GM19351 (cell line): ENCODE data around the gene ETFA.
"Not testable (repeated sequence)": the region's sequence is repeated elsewhere in the genome, so short reads cannot be mapped to it uniquely, and the experiment has no call there.

Source experiments
- ATAC-seq: cut with Tn5 transposase; IDR thresholded peaks from one replicate; pipeline ENCODE4 v1.9.1; 2021; ENCODE audit warnings: mild to moderate bottlenecking, moderate library complexity; ENCODE audit not compliant: unreplicated experiment

ETFA gene

DNA sequence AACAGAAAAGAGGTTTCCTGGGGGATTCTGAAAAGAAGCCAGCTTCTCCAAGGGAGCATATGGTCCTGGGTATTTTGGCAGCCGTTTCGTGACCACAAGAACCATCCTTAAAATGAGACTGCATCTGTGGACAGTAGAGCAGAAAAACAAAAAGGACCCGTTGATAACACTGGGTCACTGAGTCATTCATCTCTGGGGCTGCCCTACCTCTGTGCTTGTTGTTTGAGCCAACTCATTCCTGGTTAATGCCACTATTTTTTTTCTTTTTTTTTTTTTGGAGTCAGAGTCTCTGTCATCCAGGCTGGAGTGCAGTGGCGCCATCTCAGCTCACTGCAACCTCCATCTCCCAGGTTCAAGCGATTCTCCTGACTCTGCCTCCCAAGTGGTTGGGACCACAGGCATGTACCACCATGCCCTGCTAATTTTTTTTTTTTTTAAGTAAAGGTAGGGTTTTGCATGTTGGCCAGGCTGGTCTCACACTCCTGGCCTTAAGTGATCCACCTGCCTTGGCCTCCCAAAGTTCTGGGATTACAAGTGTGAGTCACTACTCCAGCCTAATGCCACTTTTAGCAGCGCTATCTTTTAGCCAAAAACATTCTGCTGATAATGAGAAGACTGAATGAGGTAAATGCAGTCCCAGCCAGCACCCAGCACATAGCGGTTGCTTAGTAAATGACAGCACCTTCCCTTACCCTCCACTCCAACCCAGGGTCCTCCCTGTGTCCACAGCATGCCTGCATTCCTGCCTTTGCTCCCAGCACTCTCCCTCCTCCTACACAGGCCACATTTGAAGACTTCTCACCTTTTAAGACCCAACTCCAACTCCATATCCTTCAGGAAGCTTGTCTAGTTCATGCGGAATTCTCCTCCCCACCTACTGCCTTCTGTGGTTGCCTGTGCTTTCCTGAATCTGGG lies 16.2 kb upstream of the ETFA start:
- ATAC-seq: no peak

DNA sequence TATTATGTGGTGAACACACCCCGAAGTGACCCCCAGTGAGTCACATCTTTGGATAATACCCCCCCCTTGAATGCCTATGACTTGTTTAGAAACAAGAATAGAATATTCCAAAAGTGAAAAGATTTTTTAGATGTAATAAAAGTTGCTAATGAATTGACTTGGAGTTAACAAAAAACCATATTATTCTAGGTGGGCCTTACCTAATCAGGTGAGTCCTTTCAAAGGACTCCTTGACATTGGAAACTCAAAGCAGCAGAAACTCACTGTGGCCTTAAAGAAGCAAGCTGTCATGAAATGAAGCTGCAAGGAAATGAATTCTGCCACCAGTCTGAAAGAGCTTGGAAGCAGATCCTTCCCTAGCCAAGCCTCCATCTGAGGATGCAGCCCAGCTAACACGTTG lies 14.4 kb upstream of the ETFA start:
- no peak for ATAC-seq

DNA sequence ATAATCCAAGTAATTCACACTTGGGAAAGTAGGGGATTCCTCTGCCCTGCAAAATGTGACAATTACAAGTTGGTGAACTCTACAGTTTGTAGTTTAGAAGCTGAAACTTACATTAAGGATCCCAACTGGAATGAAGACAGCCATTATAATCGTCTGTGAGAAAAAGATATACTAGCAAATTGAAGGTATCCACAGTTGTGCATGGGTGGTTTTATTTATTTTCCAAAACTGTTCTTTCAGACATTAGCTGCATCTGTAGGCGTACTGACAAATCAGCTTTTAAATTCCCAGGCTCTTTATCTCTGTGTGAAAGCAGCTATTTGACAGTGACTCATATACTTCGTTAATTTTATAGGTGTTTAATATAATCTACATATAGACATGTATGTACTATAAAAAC lies 12.8 kb upstream of the ETFA start:
- no peak for ATAC-seq

DNA sequence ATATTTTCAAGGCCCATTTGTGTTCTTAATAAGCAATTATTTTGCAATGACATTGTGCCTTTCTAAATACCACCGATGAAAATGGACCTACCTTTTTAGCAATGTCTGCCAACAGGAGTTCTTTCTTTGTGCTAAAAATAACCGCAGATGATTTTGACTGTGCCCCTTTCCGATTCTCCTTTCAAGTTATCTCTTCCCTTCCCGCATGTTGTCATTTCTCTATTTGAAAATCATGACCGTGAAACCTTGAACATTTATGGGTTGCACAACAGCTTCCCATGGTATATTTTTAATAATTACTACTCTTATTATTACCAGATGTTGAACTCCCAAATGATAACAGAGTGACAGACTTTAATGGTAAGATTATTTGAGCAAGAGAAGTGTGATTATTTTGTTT lies 10.3 kb upstream of the ETFA start:
- no peak for ATAC-seq

DNA sequence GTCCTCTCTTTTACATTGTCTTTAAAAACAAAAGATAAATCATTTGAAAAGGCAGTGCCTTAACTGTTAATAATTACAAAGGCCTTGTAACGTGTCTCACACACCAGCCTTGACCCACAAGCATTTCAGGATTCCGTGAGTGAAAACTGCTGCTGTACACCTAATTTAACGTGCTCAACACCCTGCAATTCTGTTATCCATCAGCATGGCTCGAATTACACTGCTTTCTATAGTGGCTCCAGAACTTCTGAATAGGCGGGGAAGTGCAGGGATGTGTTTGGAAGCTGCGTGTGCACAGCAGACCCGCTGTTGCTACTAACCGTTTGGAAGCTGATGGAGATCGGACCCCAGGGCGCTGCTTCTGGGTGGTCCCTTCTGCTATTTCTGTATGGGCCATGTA lies 9.9 kb upstream of the ETFA start:
- ATAC-seq: no peak

DNA sequence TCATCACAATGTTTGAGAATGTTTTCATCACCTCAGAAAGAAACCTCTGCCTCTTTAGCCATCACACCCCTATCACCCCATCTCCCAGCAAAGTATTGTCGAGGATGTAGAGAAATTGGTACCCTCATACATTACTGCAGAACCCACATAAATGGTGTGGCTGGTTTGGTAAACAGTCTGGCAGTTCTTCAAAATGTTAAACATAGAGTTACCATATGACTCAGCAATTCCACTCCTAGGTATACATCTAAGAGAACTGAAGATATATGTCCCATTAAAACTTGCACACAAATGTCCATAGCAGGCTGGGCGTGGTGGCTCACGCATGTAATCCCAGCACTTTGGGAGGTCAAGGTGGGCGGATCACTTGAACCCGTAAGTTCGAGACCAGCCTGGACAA lies 8.7 kb upstream of the ETFA start:
- ATAC-seq: no peak

DNA sequence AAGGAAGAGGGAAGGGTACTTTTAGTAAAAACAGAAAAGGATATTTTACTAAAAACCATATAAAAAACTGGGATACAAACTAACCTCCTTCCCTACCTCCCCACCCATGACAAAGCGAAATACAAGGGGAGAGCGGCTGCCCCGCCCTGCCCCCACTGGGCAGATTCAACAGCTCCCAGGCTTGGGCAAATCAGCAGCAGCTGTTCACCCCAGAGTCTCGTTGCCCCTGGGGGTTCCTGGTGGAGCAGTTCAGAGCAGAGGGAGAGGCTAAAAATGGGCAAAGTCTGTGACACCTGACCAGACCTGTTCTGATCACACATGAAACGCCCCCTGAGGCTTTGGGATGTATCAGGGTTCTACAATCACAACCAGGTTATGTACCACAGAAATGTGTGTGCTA lies 2.5 kb upstream of the ETFA start:
- no peak for ATAC-seq

DNA sequence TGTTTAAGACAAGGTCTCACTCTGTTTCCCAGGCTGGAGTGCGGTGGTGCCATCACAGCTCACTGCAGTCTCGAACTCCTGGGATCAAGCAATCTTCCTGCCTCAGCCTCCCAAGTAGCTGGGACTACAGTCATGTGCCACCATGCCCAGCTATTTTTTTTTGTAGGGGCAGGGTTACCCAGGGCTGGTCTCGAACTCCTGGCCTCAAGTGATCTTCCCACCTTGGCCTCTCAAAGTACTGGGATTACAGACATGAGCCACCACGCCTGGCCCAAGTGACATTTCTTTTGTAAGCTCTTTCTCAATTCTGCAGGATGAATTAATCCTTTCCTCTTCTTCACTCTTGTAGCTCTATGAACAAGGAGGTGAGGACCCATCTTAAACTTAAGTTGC lies 1.9 kb upstream of the ETFA start:
- ATAC-seq: not testable (repeated sequence)

DNA sequence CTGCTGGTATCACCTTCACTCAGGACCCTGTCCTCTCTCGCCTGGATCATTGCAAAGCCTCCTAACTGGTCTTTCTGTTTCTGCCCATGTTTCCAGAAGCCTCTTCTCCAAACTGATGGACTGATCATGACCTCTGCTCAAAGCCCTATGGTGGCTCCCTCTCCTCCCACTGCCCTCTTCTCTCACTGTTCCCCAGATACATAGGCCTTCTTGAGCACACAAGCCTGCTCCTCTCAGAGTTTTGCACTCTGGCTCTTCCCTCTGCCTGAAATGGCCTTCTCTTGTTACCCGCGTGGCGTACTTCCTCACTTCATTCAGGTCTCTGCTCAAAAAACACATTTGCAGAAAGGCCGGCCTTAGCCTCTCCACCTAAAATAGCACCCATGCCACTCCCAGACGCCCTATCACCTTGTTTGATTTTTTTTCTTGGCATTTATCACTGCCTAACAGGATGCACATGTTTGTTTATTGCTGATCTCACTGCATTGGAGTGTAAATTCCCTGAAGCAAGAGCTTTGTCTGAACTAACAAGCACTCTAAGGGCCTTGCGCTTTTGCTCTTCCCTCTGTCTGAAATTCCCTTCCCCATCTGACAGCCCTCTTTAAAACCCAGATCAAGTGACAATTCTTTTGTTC lies 1.4 kb upstream of the ETFA start:
- ATAC-seq: no peak

DNA sequence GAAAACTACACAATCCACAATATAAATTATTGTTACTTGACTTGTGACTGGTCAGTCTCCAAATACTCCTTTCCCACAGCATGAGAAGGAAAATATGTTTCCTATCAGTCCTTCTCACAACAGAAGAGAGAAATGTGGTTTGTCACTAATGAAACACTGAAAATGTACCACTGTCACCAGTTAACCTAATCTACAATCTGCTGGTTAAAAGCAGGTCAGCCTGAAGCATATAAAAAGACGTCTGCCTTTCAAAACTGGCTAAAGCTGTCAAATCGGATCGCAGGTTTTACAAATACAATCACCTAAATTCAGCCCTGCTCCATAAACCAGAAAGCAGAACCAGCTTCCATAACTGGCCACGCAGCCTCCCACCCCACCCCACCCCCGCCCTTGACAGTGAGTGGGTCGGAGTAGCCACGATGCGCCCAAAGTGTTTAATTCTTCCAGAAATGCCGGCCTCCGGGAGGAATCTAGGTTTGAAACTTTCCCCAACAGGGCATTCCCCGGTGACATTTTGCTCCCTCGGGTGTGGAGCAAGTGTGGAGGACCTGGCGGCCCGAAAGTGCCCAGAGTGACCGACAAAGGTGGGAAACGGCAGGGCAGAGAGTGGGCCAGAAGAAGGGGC lies 682 bp downstream of the ETFA start:
- ATAC-seq: peak; percentile 27

DNA sequence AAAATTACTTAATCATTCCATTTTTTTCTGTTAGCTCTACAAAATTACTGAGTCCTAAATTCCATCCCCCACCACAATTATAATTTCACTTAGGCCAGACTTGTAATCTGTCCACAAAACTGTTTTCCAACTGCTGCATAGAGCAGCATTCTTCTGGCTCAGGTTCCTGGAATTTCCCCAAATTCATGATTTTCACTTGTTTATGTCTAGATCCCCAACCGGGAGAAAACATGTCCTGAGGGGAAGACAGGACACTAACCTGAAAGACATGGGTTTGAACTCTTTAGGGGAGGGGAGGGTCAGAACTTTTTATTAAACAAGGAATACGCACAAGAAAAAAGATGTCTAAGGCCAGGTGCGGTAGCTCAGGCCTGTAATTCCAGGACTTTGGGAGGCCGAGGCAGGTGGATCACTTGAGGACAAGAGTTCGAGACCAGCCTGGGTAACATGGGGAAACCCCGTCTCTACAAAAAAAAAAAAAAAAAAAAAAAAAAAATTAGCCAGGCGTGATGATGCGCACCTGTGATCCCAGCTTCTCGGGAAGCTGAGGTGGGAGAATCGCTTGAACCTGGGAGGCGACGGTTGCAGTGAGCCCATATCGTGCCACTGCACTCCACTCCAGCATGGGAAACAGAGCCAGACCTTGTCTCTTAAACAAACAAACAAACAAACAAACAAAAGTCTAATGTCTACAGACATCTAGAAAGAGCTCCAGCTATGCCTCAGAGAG lies 1.5 kb downstream of the ETFA start:
- ATAC-seq: no peak

DNA sequence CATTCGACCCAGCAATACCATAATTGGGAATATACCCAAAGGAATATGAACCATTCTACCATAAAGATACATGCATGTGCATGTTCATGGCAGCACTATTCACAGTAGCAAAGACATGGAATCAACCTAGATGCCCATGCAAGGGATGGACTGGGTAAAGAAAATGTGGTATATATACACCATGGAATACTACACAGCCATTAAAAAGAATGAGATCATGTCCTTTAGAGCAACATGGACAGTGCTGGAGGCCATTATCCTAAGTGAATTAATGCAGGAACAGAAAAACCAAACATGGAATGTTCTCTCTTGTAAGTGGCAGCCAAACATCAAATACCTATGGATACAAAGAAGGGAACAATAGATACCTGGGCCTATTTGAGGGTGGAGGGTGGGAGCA lies 7.4 kb downstream of the ETFA start:
- ATAC-seq: no peak

DNA sequence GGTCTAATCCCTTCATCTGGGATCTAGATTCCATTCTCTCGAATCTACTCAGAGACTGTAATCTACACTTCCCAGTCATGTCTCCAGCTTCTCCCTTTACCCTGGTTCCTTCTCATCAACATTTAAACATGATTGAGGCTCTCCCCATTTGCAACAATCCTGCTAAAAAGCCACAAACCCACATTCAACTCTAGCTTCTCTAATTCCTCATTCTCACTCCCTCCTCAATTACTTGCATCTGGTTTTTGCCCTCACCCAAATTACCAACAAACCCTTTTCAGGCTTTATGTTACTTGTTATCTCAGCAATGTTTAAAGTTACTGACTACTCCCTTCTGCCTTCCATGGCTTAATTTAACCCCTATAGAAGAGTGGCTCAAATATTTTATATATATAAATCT lies 11.5 kb downstream of the ETFA start:
- no peak for ATAC-seq

DNA sequence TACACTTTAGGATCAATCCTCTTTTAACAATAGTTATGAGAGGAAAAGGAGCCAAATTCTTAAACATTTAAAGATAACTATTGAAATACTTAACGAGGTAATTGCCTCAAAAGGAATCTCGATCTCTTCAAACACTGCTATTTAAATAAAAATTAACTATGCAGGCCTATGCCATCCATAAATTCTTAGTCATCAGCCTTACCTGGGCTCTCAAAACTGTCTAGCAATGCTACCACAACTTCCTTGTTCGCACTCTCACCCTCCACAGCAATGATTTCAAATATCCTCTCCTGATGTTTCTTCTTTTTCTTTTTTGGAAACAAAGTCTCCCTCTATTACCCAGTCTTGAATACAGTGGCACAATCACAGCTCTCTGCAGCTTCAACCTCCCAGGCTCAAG lies 12.3 kb downstream of the ETFA start:
- ATAC-seq: no peak

DNA sequence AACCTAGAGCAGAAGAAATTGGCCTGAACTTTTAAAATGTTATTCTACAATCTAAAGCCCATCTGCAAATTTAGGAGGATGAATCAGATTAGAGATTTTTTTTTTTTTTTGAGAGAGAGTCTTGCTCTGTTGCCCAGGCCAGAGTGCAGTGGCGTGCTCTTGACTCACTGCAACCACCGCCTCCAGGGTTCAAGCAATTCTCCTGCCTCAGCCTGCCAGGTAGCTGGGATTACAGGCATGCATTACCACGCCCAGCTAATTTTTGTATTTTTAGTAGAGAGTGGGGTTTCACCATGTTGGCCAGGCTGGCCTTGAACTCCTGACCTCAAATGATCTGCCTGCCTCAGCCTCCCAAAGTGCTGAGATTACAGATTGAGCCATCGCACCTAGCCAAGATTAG lies 13.3 kb downstream of the ETFA start:
- ATAC-seq: not testable (repeated sequence)

DNA sequence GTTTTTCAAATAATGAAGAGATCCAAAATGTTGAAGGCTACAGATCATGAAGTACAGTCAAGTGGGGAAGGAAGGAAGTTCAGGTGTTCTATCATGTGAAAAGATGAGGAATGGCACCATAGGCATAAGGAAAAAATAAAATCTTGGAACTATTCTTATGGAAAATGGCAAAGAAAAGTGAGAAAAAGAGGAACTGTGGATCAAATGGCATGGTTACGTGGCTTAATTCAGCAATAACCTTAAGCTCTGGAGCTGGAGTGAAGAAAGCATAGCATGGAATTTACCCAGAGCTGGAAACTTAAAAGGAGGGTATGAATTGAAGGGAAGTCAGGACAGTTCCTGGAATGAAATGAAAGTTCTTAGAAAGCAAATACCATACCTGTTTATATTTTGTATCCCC lies 14.4 kb downstream of the ETFA start:
- no peak for ATAC-seq

DNA sequence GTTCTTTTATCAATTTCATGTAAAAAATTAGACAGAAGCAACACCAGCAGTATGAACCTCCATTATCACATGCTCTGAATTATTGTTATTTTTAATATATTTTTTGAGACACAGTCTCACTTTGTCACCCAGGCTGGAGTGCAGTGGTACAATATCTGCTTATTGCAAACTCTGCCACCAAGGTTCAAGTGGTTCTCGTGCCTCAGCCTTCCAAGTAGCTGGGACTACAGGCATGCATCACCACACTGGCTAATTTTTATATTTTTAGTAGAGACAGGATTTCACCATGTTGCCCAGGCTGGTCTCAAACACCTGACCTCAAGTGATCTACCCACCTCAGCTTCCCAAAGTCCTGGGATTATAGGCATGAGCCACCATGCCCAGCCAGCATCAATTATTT lies 16.8 kb downstream of the ETFA start:
- ATAC-seq: not testable (repeated sequence)

DNA sequence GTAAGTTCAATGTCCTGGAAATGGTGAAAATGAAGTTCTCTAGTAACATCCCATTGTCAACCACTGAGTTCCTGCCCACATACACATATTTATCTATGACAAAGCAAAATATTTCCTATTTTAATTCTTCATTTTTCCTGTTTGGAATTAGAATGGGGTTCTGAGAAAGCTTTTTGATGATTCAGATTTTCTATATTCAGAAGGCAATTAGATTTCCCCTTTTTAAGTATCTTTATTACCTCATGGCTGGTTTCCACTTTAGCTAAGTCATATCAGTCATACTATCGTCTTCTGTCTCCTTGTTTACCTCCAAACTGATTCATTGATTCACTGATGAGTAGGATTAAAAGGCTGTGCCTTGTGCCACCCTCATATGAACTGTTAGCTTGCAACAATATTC lies 17.9 kb downstream of the ETFA start:
- ATAC-seq: no peak

DNA sequence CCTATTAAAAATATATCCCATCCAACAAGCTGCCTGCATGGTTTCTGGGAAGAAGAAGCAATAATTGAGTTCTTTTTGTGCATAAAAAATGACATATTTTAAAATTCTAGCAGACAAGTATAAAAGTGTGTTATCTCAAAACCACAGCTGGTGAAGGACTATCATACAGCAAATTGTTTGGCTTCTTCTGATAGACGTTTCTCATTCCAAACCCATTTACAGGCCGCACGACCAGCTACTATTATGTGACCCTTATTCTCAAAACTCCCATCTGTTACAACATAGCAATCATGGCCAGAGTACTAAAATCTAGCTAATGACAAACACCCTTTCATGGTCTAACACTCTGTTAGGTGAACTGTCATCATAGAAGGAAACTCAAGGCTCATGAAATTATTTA lies 21.7 kb downstream of the ETFA start:
- ATAC-seq: no peak

DNA sequence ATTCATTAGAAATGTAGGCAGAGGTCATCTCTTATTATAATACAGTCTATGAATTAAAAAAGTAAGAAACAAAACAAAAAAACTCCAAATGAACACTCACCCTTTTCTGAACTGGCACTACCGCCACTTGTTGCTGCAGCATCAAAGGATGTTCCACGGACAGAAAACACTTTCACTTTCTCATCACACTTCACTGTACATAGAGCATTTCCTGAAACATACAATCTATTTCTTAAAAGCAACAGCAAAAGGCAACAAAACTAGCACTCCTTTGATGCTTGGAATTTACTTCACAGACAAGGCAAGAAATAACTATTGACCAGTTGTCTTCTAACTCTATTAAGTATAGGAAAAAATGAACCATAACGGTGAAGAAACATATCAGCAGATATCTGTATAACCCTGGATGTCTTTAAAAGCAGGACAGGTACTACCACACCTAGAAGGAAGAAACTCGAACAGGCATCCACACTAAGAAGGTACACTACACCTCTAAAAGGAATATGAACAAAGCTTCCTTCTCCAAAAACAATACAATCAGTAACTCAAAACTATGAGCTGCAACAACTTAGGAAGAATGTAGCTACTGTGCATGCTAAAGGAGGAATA lies 24.9 kb downstream of the ETFA start:
- ATAC-seq: no peak

DNA sequence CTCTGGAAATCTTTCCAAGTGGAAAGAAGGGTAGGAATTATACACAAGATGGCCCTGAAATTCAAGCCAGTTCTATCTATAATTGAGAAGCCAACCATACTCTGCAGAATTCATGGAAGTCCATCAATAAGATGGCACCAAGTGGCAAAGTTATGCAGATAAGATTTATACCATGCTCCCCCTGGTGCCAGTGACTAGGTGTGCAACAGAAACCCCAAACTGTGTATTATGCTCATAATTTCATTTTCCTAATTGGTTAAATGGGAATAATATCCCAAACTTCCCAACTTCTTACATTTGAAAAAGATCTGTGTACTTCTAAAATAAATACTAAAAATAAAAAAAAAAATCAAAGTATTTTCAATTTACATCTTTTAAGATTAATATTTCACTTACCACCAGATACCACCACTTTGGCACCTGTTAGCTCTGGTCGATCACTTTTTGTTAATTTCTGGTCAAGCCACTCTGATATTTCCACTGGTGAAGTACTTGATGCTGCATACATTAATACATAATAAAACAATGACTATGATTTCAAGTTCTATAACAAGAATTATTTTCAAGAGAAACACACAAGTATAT lies 25.9 kb downstream of the ETFA start:
- ATAC-seq: no peak
